Spinal cord (tissue), 10 donors: ENCODE measurements around the gene SPTLC2. TPM values are rescaled to one million over a fixed set of nuclear protein-coding genes. Genes with fewer than 3 reads are reported as not detected.

Experiments
- DNase-seq, 6 donors: peaks; one replicate each; pipeline versions ENCODE4 v3.0.0 to v3.0.0-alpha.2; 2013 to 2015; ENCODE audit warnings: low spot score in 6 of 6, low read depth in 4 of 6
- H3K27ac ChIP-seq: one replicate; pipeline ENCODE4 v1.5.1; 2013; ENCODE audit warnings: low read depth, low read length, control low read depth
- H3K27me3 ChIP-seq: one replicate; pipeline ENCODE4 v1.6.1; 2013; ENCODE audit warnings: low read length; ENCODE audit not compliant: control insufficient read depth, insufficient read depth
- H3K36me3 ChIP-seq: one replicate; pipeline ENCODE4 v1.6.1; 2013; ENCODE audit warnings: low read length; ENCODE audit not compliant: control insufficient read depth, insufficient read depth
- H3K4me1 ChIP-seq: one replicate; pipeline ENCODE4 v1.6.1; 2013; ENCODE audit warnings: low read length; ENCODE audit not compliant: control insufficient read depth, insufficient read depth
- H3K4me3 ChIP-seq: one replicate; pipeline ENCODE4 v1.5.1; 2013; ENCODE audit warnings: low read depth, low read length, control low read depth
- H3K9me3 ChIP-seq: one replicate; pipeline ENCODE4 v1.6.1; 2013; ENCODE audit warnings: low read length; ENCODE audit not compliant: control insufficient read depth, insufficient read depth
- WGBS: methylation state at CpG from one replicate; pipeline ENCODE4 v1.1.5; 2013; ENCODE audit warnings: missing lambda C conversion rate; ENCODE audit not compliant: insufficient coverage; 5-methylcytosine and 5-hydroxymethylcytosine counted together
- polyA plus RNA-seq, 2 donors: library from polyadenylated mRNA; unstranded; fragments of 120-200 nt; gene quantifications; one replicate each; pipeline ENCODE4 v1.2.1, GENCODE V29; 2013; ENCODE audit not compliant: insufficient read length in 2 of 2
- total RNA-seq, 2 donors: library from RNA; depleted of rRNA in 1 of 2; stranded (reverse); fragments of 120-200 nt in 1 of 2; fragments of >200 nt in 1 of 2; gene quantifications; one replicate each; pipeline versions ENCODE4 v1.2.3 to v1.2.4, GENCODE V29; 2013 to 2014
- donor health status: healthy.

Gene SPTLC2
- total and polyA plus RNA-seq, 4 donors: 24.4 to 68.1 (median 39.6) TPM

- Histone ChIP-seq H3K9me3 (no peaks in the 10 kb centered on the region), H3K4me3 (no peak overlapping the region), H3K27me3 (no peaks in the 10 kb centered on the region), H3K36me3 (no peaks in the 10 kb centered on the region), H3K4me1 (no peaks in the 10 kb centered on the region), H3K27ac (no peak overlapping the region)
- 100% methylated on average over 1 of the region's 2 CpGs for WGBS
- no peak for DNase-seq
Observed at GRCh38 chr14:77630111-77630510, 13.7 kb upstream of the SPTLC2 start.

GRCh38 chr14:77625360-77625759, 8.9 kb upstream of the SPTLC2 start:
- Histone ChIP-seq H3K27ac (no peak overlapping the region), H3K4me1 (no peaks in the 10 kb centered on the region), H3K36me3 (no peaks in the 10 kb centered on the region), H3K4me3 (no peak overlapping the region), H3K27me3 (no peaks in the 10 kb centered on the region), H3K9me3 (no peaks in the 10 kb centered on the region)
- no CpG with 5 or more reads among the region's 3 CpGs for WGBS
- no peak for DNase-seq

- Histone ChIP-seq H3K9me3 (no peaks in the 10 kb centered on the region), H3K27me3 (no peaks in the 10 kb centered on the region), H3K27ac (no peak overlapping the region), H3K36me3 (no peaks in the 10 kb centered on the region), H3K4me1 (no peaks in the 10 kb centered on the region), H3K4me3 (no peak overlapping the region)
- no CpG with 5 or more reads among the region's 1 CpG for WGBS
- DNase-seq: no peak
Observed at GRCh38 chr14:77623201-77623600, 6.8 kb upstream of the SPTLC2 start.

GRCh38 chr14:77622366-77622961, 6.0 kb upstream of the SPTLC2 start:
- Histone ChIP-seq H3K4me3 (no peak overlapping the region), H3K27ac (no peak overlapping the region), H3K27me3 (no peaks in the 10 kb centered on the region), H3K36me3 (no peaks in the 10 kb centered on the region), H3K4me1 (no peaks in the 10 kb centered on the region), H3K9me3 (no peaks in the 10 kb centered on the region)
- DNase-seq: no peak
- no CpG with 5 or more reads among the region's 1 CpG for whole genome bisulfite sequencing

- DNase-seq: peak in 1 of 6 donors; percentile 59
- H3K36me3 ChIP-seq: no peaks in the 10 kb centered on the region
- no peaks in the 10 kb centered on the region for H3K9me3 ChIP-seq
- H3K27me3 ChIP-seq: no peaks in the 10 kb centered on the region
- no CpG with 5 or more reads among the region's 16 CpGs for WGBS
- no peak overlapping the region for H3K4me3 ChIP-seq
- H3K27ac ChIP-seq: no peak overlapping the region
- no peaks in the 10 kb centered on the region for H3K4me1 ChIP-seq
Observed at GRCh38 chr14:77620222-77620870, 3.9 kb upstream of the SPTLC2 start.

- no peak for DNase-seq
- H3K36me3 ChIP-seq: no peaks in the 10 kb centered on the region
- no peak overlapping the region for H3K27ac ChIP-seq
- H3K4me3 ChIP-seq: no peak overlapping the region
- no peaks in the 10 kb centered on the region for H3K27me3 ChIP-seq
- H3K9me3 ChIP-seq: no peaks in the 10 kb centered on the region
- peaks cover 4% of the 10 kb centered on the region for H3K4me1 ChIP-seq
- 93% methylated on average over 5 of the region's 6 CpGs for WGBS
Observed at GRCh38 chr14:77618381-77618970, 2.0 kb upstream of the SPTLC2 start.

GRCh38 chr14:77616133-77616453, 344 bp downstream of the SPTLC2 start:
- peak overlapping the region; percentile 83 for H3K4me3 ChIP-seq
- WGBS: 0% methylated on average over 32 of the region's 32 CpGs
- H3K4me1 ChIP-seq: peaks cover 10% of the 10 kb centered on the region
- no peaks in the 10 kb centered on the region for H3K36me3 ChIP-seq
- H3K27me3 ChIP-seq: no peaks in the 10 kb centered on the region
- H3K27ac ChIP-seq: peak overlapping the region; percentile 58
- DNase-seq: no peak
- no peaks in the 10 kb centered on the region for H3K9me3 ChIP-seq

- WGBS: 12% methylated on average over 14 of the region's 16 CpGs
- H3K4me1 ChIP-seq: peaks cover 10% of the 10 kb centered on the region
- peak in 2 of 6 donors; percentile 37 to 41 for DNase-seq
- H3K36me3 ChIP-seq: no peaks in the 10 kb centered on the region
- no peaks in the 10 kb centered on the region for H3K9me3 ChIP-seq
- H3K4me3 ChIP-seq: peak overlapping the region; percentile 83
- H3K27me3 ChIP-seq: no peaks in the 10 kb centered on the region
- peak overlapping the region; percentile 58 for H3K27ac ChIP-seq
Observed at GRCh38 chr14:77615361-77616132, 890 bp downstream of the SPTLC2 start.

- no peak overlapping the region for H3K27ac ChIP-seq
Observed at GRCh38 chr14:77613201-77613600, 3.2 kb downstream of the SPTLC2 start.

More at GRCh38 chr14:77613201-77613600, 3.2 kb downstream of the SPTLC2 start:
- DNase-seq: peak in 1 of 6 donors; percentile 34
- Histone ChIP-seq H3K27me3 (no peaks in the 10 kb centered on the region), H3K9me3 (no peaks in the 10 kb centered on the region), H3K4me1 (peaks cover 10% of the 10 kb centered on the region), H3K4me3 (no peak overlapping the region), H3K36me3 (no peaks in the 10 kb centered on the region)
- no CpG with 5 or more reads among the region's 1 CpG for WGBS
